Hepatocyte (in vitro differentiated cells): ENCODE results near the gene AIFM2. TPM values are rescaled to one million over a fixed set of nuclear protein-coding genes. Genes with fewer than 3 reads are reported as not detected.

ENCODE experiments used
- DNase-seq: peaks from one replicate; pipeline ENCODE4 v3.0.0-alpha.2; 2016; ENCODE audit warnings: low spot score
- H2AFZ ChIP-seq: fragments of 200-600 bp; sonication (generic); 2 replicates; pipeline ENCODE4 v1.6.0; 2016; ENCODE audit warnings: antibody characterized with exemption, mild to moderate bottlenecking
- H3K27ac ChIP-seq: fragments of 200-600 bp; sonication (generic); 2 replicates; pipeline ENCODE4 v1.5.1; 2016; ENCODE audit warnings: mild to moderate bottlenecking
- H3K27me3 ChIP-seq: fragments of 200-600 bp; sonication (generic); 2 replicates; pipeline ENCODE4 v1.6.1; 2016
- H3K36me3 ChIP-seq: fragments of 200-600 bp; sonication (generic); replicated peaks from 2 replicates; pipeline ENCODE4 v1.5.1; 2016; ENCODE audit warnings: low read depth; ENCODE audit not compliant: insufficient read depth
- H3K4me1 ChIP-seq: fragments of 200-600 bp; sonication (generic); 2 replicates; pipeline ENCODE4 v1.5.1; 2016; ENCODE audit warnings: mild to moderate bottlenecking, moderate library complexity; ENCODE audit not compliant: insufficient read depth
- H3K4me2 ChIP-seq: fragments of 200-600 bp; sonication (generic); 2 replicates; pipeline ENCODE4 v1.6.0; 2016
- H3K4me3 ChIP-seq: fragments of 200-600 bp; sonication (generic); 2 replicates; pipeline ENCODE4 v1.5.1; 2016; ENCODE audit warnings: mild to moderate bottlenecking
- H3K79me2 ChIP-seq: fragments of 200-600 bp; sonication (generic); 2 replicates; pipeline ENCODE4 v1.6.0; 2017; ENCODE audit warnings: mild to moderate bottlenecking
- H3K9me2 ChIP-seq: fragments of 200-600 bp; sonication (generic); replicated peaks from 2 replicates; pipeline ENCODE4 v1.6.0; 2017; ENCODE audit warnings: mild to moderate bottlenecking; ENCODE audit not compliant: insufficient read depth
- H3K9me3 ChIP-seq: fragments of 200-600 bp; sonication (generic); 2 replicates; pipeline ENCODE4 v1.5.1; 2016; ENCODE audit warnings: low read depth, mild to moderate bottlenecking
- H4K20me1 ChIP-seq: fragments of 200-600 bp; sonication (generic); 2 replicates; pipeline ENCODE4 v1.6.0; 2016; ENCODE audit warnings: mild to moderate bottlenecking; ENCODE audit not compliant: insufficient read depth, poor library complexity, severe bottlenecking
- CTCF ChIP-seq: fragments of 200-600 bp; sonication (generic); IDR thresholded peaks from 2 replicates; pipeline ENCODE4 v1.5.1; 2016; ENCODE audit warnings: antibody characterized with exemption, mild to moderate bottlenecking; ENCODE audit not compliant: poor library complexity
- EZH2 ChIP-seq: fragments of 200-600 bp; sonication (generic); IDR thresholded peaks from 2 replicates; pipeline ENCODE4 v1.6.1; 2016; ENCODE audit warnings: antibody characterized with exemption, mild to moderate bottlenecking, borderline replicate concordance
- EZH2phosphoT487 ChIP-seq: fragments of 200-600 bp; sonication (generic); IDR thresholded peaks from one replicate; pipeline ENCODE4 v1.6.1; 2018; ENCODE audit warnings: antibody characterized with exemption, mild to moderate bottlenecking, low read depth, moderate library complexity; ENCODE audit not compliant: unreplicated experiment, severe bottlenecking
- WGBS: methylation state at CpG from one replicate; pipeline ENCODE4 v1.1.6; 2016; ENCODE audit warnings: low lambda C conversion rate; ENCODE audit errors: missing lambda C conversion rate; 5-methylcytosine and 5-hydroxymethylcytosine counted together
- polyA plus RNA-seq: library from polyadenylated mRNA; unstranded; fragments of >200 nt; fragmentation: Nextera tagmentation; extraction: Ambion mirVana; gene quantifications from 2 replicates; pipeline ENCODE4 v1.2.1, GENCODE V29; 2016
- total RNA-seq: library from RNA; depleted of rRNA; stranded (reverse); fragments of >200 nt; gene quantifications from 2 replicates; pipeline ENCODE4 v1.2.3, GENCODE V29; 2014

The AIFM2 gene
- total and polyA plus RNA-seq, 2 experiments from 2014 or later = 8.6 to 16.1 TPM

GRCh38 chr10:70122742-70123141, 9.9 kb downstream of the AIFM2 start:
- H3K36me3 ChIP-seq = no peaks in the 10 kb centered on the region
- H3K4me3 ChIP-seq = no peak overlapping the region
- WGBS = 94% methylated on average over 5 of the region's 5 CpGs
- no peak overlapping the region for H3K4me2 ChIP-seq
- no peaks in the 10 kb centered on the region for H3K79me2 ChIP-seq
- no peaks in the 10 kb centered on the region for H3K4me1 ChIP-seq
- no peak overlapping the region for H3K27ac ChIP-seq
- no peaks in the 10 kb centered on the region for H4K20me1 ChIP-seq
- no peaks in the 10 kb centered on the region for H3K9me2 ChIP-seq
- TF ChIP-seq CTCF (no peak), EZH2 (no peak), EZH2phosphoT487 (no peak)
- H2AFZ ChIP-seq = no peak overlapping the region
- no peaks in the 10 kb centered on the region for H3K9me3 ChIP-seq
- DNase-seq = no peak
- H3K27me3 ChIP-seq = no peaks in the 10 kb centered on the region

- no peak for TF ChIP-seq CTCF
- TF ChIP-seq EZH2 = no peak
- no peak for TF ChIP-seq EZH2phosphoT487
- Histone ChIP-seq H3K9me2 (no peaks in the 10 kb centered on the region), H3K79me2 (no peaks in the 10 kb centered on the region), H3K27ac (no peak overlapping the region), H3K9me3 (no peaks in the 10 kb centered on the region), H3K36me3 (no peaks in the 10 kb centered on the region), H3K4me3 (no peak overlapping the region), H3K4me1 (no peaks in the 10 kb centered on the region), H2AFZ (no peak overlapping the region), H3K4me2 (no peak overlapping the region), H4K20me1 (no peaks in the 10 kb centered on the region), H3K27me3 (no peaks in the 10 kb centered on the region)
- 94% methylated on average over 11 of the region's 11 CpGs for WGBS
- no peak for DNase-seq
Observed at GRCh38 chr10:70121281-70121949, 11.2 kb downstream of the AIFM2 start.

- no peaks in the 10 kb centered on the region for H3K9me2 ChIP-seq
- no peak overlapping the region for H3K4me3 ChIP-seq
- no peaks in the 10 kb centered on the region for H3K79me2 ChIP-seq
- no peak overlapping the region for H3K4me2 ChIP-seq
- no peak overlapping the region for H2AFZ ChIP-seq
- WGBS = 85% methylated on average over 6 of the region's 6 CpGs
- no peaks in the 10 kb centered on the region for H3K9me3 ChIP-seq
- no peak overlapping the region for H3K27ac ChIP-seq
- no peaks in the 10 kb centered on the region for H3K36me3 ChIP-seq
- H3K4me1 ChIP-seq = no peaks in the 10 kb centered on the region
- H4K20me1 ChIP-seq = no peaks in the 10 kb centered on the region
- DNase-seq = no peak
- H3K27me3 ChIP-seq = no peaks in the 10 kb centered on the region
- TF ChIP-seq CTCF (no peak), EZH2phosphoT487 (no peak), EZH2 (no peak)
Observed at GRCh38 chr10:70120417-70120816, 12.2 kb downstream of the AIFM2 start.

- 94% methylated on average over 8 of the region's 8 CpGs for WGBS
- no peak for DNase-seq
- no peaks in the 10 kb centered on the region for H3K27me3 ChIP-seq
- H3K4me1 ChIP-seq = no peaks in the 10 kb centered on the region
- H3K27ac ChIP-seq = no peak overlapping the region
- no peaks in the 10 kb centered on the region for H3K36me3 ChIP-seq
- H3K4me3 ChIP-seq = no peak overlapping the region
- H2AFZ ChIP-seq = no peak overlapping the region
- H3K4me2 ChIP-seq = no peak overlapping the region
- no peaks in the 10 kb centered on the region for H3K79me2 ChIP-seq
- TF ChIP-seq CTCF (no peak), EZH2phosphoT487 (no peak), EZH2 (no peak)
- H4K20me1 ChIP-seq = no peaks in the 10 kb centered on the region
- no peaks in the 10 kb centered on the region for H3K9me2 ChIP-seq
- H3K9me3 ChIP-seq = no peaks in the 10 kb centered on the region
Observed at GRCh38 chr10:70119623-70120022, 13.0 kb downstream of the AIFM2 start.
